ENCODE results near the gene RRP12. TPM values are rescaled to one million over a fixed set of nuclear protein-coding genes. Genes with fewer than 3 reads are reported as not detected.

RRP12 gene
- total RNA-seq, 1 donor from 2014 or later, result 42.1 TPM

- TF ChIP-seq CTCF (conservative IDR thresholded peaks at IDR 0.05), result no peak
- Mint-ChIP-seq H3K27me3 (ENCODE audit: low read depth) (peaks cover 25% of the 10 kb centered on the region), H3K27ac (ENCODE audit: unreplicated experiment) (no peak overlapping the region), H3K4me3 (no peak overlapping the region), H3K36me3 (ENCODE audit: low read depth) (no peaks in the 10 kb centered on the region), H3K4me1 (peaks cover 6% of the 10 kb centered on the region), H3K9me3 (no peaks in the 10 kb centered on the region)
- no peak for DNase-seq (ENCODE audit: low read depth, low spot score)
Observed at GRCh38 chr10:97314671-97315070, 86.5 kb downstream of the RRP12 start.

- Mint-ChIP-seq H3K4me1 (no peaks in the 10 kb centered on the region), H3K9me3 (no peaks in the 10 kb centered on the region), H3K27ac (ENCODE audit: unreplicated experiment) (no peak overlapping the region)
Observed at GRCh38 chr10:97312897-97313296, 88.2 kb downstream of the RRP12 start.

GRCh38 chr10:97311111-97311626, 90.0 kb downstream of the RRP12 start:
- Mint-ChIP-seq H3K4me1 (no peaks in the 10 kb centered on the region), H3K27me3 (ENCODE audit: low read depth) (peaks cover 7% of the 10 kb centered on the region), H3K27ac (ENCODE audit: unreplicated experiment) (no peak overlapping the region), H3K9me3 (no peaks in the 10 kb centered on the region), H3K36me3 (ENCODE audit: low read depth) (no peaks in the 10 kb centered on the region), H3K4me3 (no peak overlapping the region)
- no peak for DNase-seq (ENCODE audit: low read depth, low spot score)
- TF ChIP-seq CTCF (conservative IDR thresholded peaks at IDR 0.05), result no peak

More at GRCh38 chr10:97312897-97313296, 88.2 kb downstream of the RRP12 start:
- H3K36me3 Mint-ChIP-seq (ENCODE audit: low read depth), result no peaks in the 10 kb centered on the region
- peaks cover 15% of the 10 kb centered on the region for H3K27me3 Mint-ChIP-seq (ENCODE audit: low read depth)
- no peak for DNase-seq (ENCODE audit: low read depth, low spot score)
- no peak for TF ChIP-seq CTCF (conservative IDR thresholded peaks at IDR 0.05)
- no peak overlapping the region for H3K4me3 Mint-ChIP-seq

- no peaks in the 10 kb centered on the region for H3K36me3 Mint-ChIP-seq (ENCODE audit: low read depth)
- H3K27ac Mint-ChIP-seq (ENCODE audit: unreplicated experiment), result no peak overlapping the region
- no peak for DNase-seq (ENCODE audit: low read depth, low spot score)
- H3K9me3 Mint-ChIP-seq, result no peaks in the 10 kb centered on the region
- no peaks in the 10 kb centered on the region for H3K4me1 Mint-ChIP-seq
- no peak overlapping the region for H3K4me3 Mint-ChIP-seq
- H3K27me3 Mint-ChIP-seq (ENCODE audit: low read depth), result no peaks in the 10 kb centered on the region
- TF ChIP-seq CTCF (conservative IDR thresholded peaks at IDR 0.05), result no peak
Observed at GRCh38 chr10:97307866-97308780, 93.0 kb downstream of the RRP12 start.

- no peak overlapping the region for H3K4me3 Mint-ChIP-seq
- DNase-seq (ENCODE audit: low read depth, low spot score), result no peak
- no peaks in the 10 kb centered on the region for H3K4me1 Mint-ChIP-seq
- H3K27me3 Mint-ChIP-seq (ENCODE audit: low read depth), result no peaks in the 10 kb centered on the region
- TF ChIP-seq CTCF (conservative IDR thresholded peaks at IDR 0.05), result no peak
- H3K36me3 Mint-ChIP-seq (ENCODE audit: low read depth), result no peaks in the 10 kb centered on the region
- no peaks in the 10 kb centered on the region for H3K9me3 Mint-ChIP-seq
- H3K27ac Mint-ChIP-seq (ENCODE audit: unreplicated experiment), result no peak overlapping the region
Observed at GRCh38 chr10:97307441-97307840, 93.7 kb downstream of the RRP12 start.

Other genes with a start within 250 kb of the RRP12 start
- 9.7 and 10.6 TPM in 2 replicates for gene SLIT1, start 215.4 kb downstream of the RRP12 start, total RNA-seq
- gene ARHGAP19, start 108.7 kb downstream of the RRP12 start, total RNA-seq, result 30.3 and 32.1 TPM in 2 replicates
- gene FRAT1, start 82.1 kb downstream of the RRP12 start, total RNA-seq, result 1.6 and 2.2 TPM in 2 replicates
- 8.6 and 8.8 TPM in 2 replicates for gene FRAT2, start 66.6 kb downstream of the RRP12 start, total RNA-seq
- 313 and 337 TPM in 2 replicates for gene PGAM1, start 24.9 kb upstream of the RRP12 start, total RNA-seq
- 40.3 and 41.8 TPM in 2 replicates for gene EXOSC1, start 44.7 kb upstream of the RRP12 start, total RNA-seq
- 58.1 and 58.2 TPM in 2 replicates for gene ZDHHC16, start 44.8 kb upstream of the RRP12 start, total RNA-seq
- gene MMS19, start 97.1 kb upstream of the RRP12 start, total RNA-seq, result 86.4 and 88.7 TPM in 2 replicates
- gene UBTD1, start 97.6 kb upstream of the RRP12 start, total RNA-seq, result 6.5 and 8.7 TPM in 2 replicates
- not detected in 2 replicates for gene ANKRD2, start 171.4 kb upstream of the RRP12 start, total RNA-seq
- 0.23 and 0.36 TPM in 2 replicates for gene HOGA1, start 183.0 kb upstream of the RRP12 start, total RNA-seq
- not detected in 2 replicates for gene C10orf62, start 188.4 kb upstream of the RRP12 start, total RNA-seq
- 25.9 and 27.2 TPM in 2 replicates for gene MORN4, start 232.2 kb upstream of the RRP12 start, total RNA-seq
- 19.3 and 19.4 TPM in 2 replicates for gene PI4K2A, start 239.3 kb upstream of the RRP12 start, total RNA-seq